ENCODE results near the gene PNPLA1.

PNPLA1 gene

GRCh38 chr6:36268478-36269275 is 1.2 kb upstream of the PNPLA1 start:
- in situ Hi-C loops (cut with MboI; ENCODE audit: low sequenced_read_pairs, unreplicated experiment) = no loop called here
- no peak for TF ChIP-seq CTCF (IDR thresholded peaks at IDR 0.05; ENCODE audit: borderline replicate concordance, control extremely low read depth, extremely low read depth, insufficient read depth, missing control alignments)
- DNase-seq (ENCODE audit: low spot score) = no peak

GRCh38 chr6:36272234-36272633 is 2.4 kb downstream of the PNPLA1 start:
- DNase-seq (ENCODE audit: low spot score) = no peak
- in situ Hi-C loops (cut with MboI; ENCODE audit: low sequenced_read_pairs, unreplicated experiment) = no loop called here
- TF ChIP-seq CTCF (IDR thresholded peaks at IDR 0.05; ENCODE audit: borderline replicate concordance, control extremely low read depth, extremely low read depth, insufficient read depth, missing control alignments) = no peak

- TF ChIP-seq CTCF (IDR thresholded peaks at IDR 0.05; ENCODE audit: borderline replicate concordance, control extremely low read depth, extremely low read depth, insufficient read depth, missing control alignments) = no peak
- in situ Hi-C loops (cut with MboI; ENCODE audit: low sequenced_read_pairs, unreplicated experiment) = no loop called here
- DNase-seq (ENCODE audit: low spot score) = no peak
Measured at GRCh38 chr6:36273067-36273466, 3.2 kb downstream of the PNPLA1 start.

GRCh38 chr6:36273802-36274514 is 4.1 kb downstream of the PNPLA1 start:
- DNase-seq (ENCODE audit: low spot score) = no peak
- TF ChIP-seq CTCF (IDR thresholded peaks at IDR 0.05; ENCODE audit: borderline replicate concordance, control extremely low read depth, extremely low read depth, insufficient read depth, missing control alignments) = no peak
- in situ Hi-C loops (cut with MboI; ENCODE audit: low sequenced_read_pairs, unreplicated experiment) = no loop called here

- TF ChIP-seq CTCF (IDR thresholded peaks at IDR 0.05; ENCODE audit: borderline replicate concordance, control extremely low read depth, extremely low read depth, insufficient read depth, missing control alignments) = no peak
- in situ Hi-C loops (cut with MboI; ENCODE audit: low sequenced_read_pairs, unreplicated experiment) = no loop called here
- DNase-seq (ENCODE audit: low spot score) = no peak
Measured at GRCh38 chr6:36276581-36277536, 7.0 kb downstream of the PNPLA1 start.

- in situ Hi-C loops (cut with MboI; ENCODE audit: low sequenced_read_pairs, unreplicated experiment) = no loop called here
- DNase-seq (ENCODE audit: low spot score) = no peak
- TF ChIP-seq CTCF (IDR thresholded peaks at IDR 0.05; ENCODE audit: borderline replicate concordance, control extremely low read depth, extremely low read depth, insufficient read depth, missing control alignments) = no peak
Measured at GRCh38 chr6:36277946-36278470, 8.1 kb downstream of the PNPLA1 start.

All from GM13976 (cell line).